Measurements from ENCODE around the gene MCC. TPM values are rescaled to one million over a fixed set of nuclear protein-coding genes. Genes with fewer than 3 reads are reported as not detected.

The MCC gene
- total RNA-seq, 1 experiment from 2014 or later = 7.6 TPM

GRCh38 chr5:113249206-113249605 lies 239.0 kb downstream of the MCC start:
- Mint-ChIP-seq H3K9me3 (peaks cover 4 to 6% of the 10 kb centered on the region in 2 experiments; a peak in 3 of 5 replicates), H3K4me1 (peaks cover 24 to 26% of the 10 kb centered on the region in 2 experiments), H3K4me3 (no peak overlapping the region), H3K36me3 (ENCODE audit: insufficient read depth in 1 of 3, low read depth in 3 of 3) (peaks cover 0 to 22% (median 21%) of the 10 kb centered on the region in 3 experiments; a peak in 4 of 7 replicates), H3K27ac (no peak overlapping the region), H3K27me3 (ENCODE audit: low read depth) (no peaks in the 10 kb centered on the region; the same call in 1 of the 2 replicates)
- no peak overlapping the region for H3T11ph ChIP-seq (ENCODE audit: low read length)
- H3K9me3 ChIP-seq (ENCODE audit: control insufficient read depth, low read depth, low read length) = no peaks in the 10 kb centered on the region
- H4K5ac ChIP-seq (ENCODE audit: insufficient read length, low read depth, low read length) = no peak overlapping the region
- H4K91ac ChIP-seq (ENCODE audit: insufficient read length, low read depth, low read length) = no peak overlapping the region
- H2BK5ac ChIP-seq (ENCODE audit: insufficient read length, low read length) = no peak overlapping the region
- no peak overlapping the region for H2AFZ ChIP-seq (ENCODE audit: low read length)
- no peak overlapping the region for H3K9ac ChIP-seq (ENCODE audit: extremely low read depth, insufficient read length, low read length)
- no peak for DNase-seq
- no peak for TF ChIP-seq CTCF (conservative IDR thresholded peaks at IDR 0.05)
- no peak overlapping the region for H3K14ac ChIP-seq (ENCODE audit: insufficient read depth, low read length)
- no peak overlapping the region for H2BK12ac ChIP-seq (ENCODE audit: insufficient read length, low read depth, low read length)
- H3K27ac ChIP-seq (ENCODE audit: insufficient read length, low read depth, low read length) = no peak overlapping the region
- H4K20me1 ChIP-seq (ENCODE audit: control insufficient read depth, insufficient read depth, insufficient read length) = no peaks in the 10 kb centered on the region
- H3K23ac ChIP-seq (ENCODE audit: insufficient read length, low read depth, low read length) = no peak overlapping the region
- no CpG with 5 or more reads among the region's 1 CpG for WGBS (ENCODE audit: extremely low coverage, insufficient read length, low lambda C conversion rate)
- H3K27me3 ChIP-seq (ENCODE audit: insufficient read depth, low read length) = no peaks in the 10 kb centered on the region
- H3K23me2 ChIP-seq (ENCODE audit: insufficient read length, low read depth, low read length, poor library complexity, severe bottlenecking) = no peaks in the 10 kb centered on the region
- H2AK5ac ChIP-seq (ENCODE audit: insufficient read length, low read length) = no peak overlapping the region
- no peak overlapping the region for H3K18ac ChIP-seq (ENCODE audit: insufficient read length, low read depth, low read length)
- H2BK15ac ChIP-seq (ENCODE audit: low read depth, low read length) = no peak overlapping the region
- H2BK20ac ChIP-seq (ENCODE audit: low read depth, low read length, poor library complexity, severe bottlenecking) = no peak overlapping the region
- no peaks in the 10 kb centered on the region for H3K79me1 ChIP-seq (ENCODE audit: insufficient read depth, low read depth, low read length, poor library complexity, severe bottlenecking)
- H2BK120ac ChIP-seq (ENCODE audit: low read depth, low read length, poor library complexity, severe bottlenecking) = no peak overlapping the region
- H3K56ac ChIP-seq (ENCODE audit: insufficient read length, low read depth, low read length) = no peak overlapping the region
- H3K4me2 ChIP-seq (ENCODE audit: insufficient read depth, insufficient read length, low read length) = no peak overlapping the region
- 0 out of 2 replicates have a peak, but pooled peaks cover 1% of the 10 kb centered on the region for H3K79me2 ChIP-seq (ENCODE audit: insufficient read depth, low read length)
- no peak overlapping the region for H4K8ac ChIP-seq (replicated peaks; ENCODE audit: insufficient read length, low read depth, low read length)
- no peak overlapping the region for H3K4ac ChIP-seq (ENCODE audit: low read depth, low read length)
- H3K4me1 ChIP-seq (ENCODE audit: insufficient read depth, low read length) = peaks cover 14% of the 10 kb centered on the region

All from H9 (cell line).